ENCODE measurements around the gene PTBP3. TPM values are rescaled to one million over a fixed set of nuclear protein-coding genes. Genes with fewer than 3 reads are reported as not detected.

Gene PTBP3
- total RNA-seq, 1 experiment from 2014 or later = 172 TPM

GRCh38 chr9:112379177-112380101 lies 46.0 kb upstream of the PTBP3 start:
- peaks cover 44% of the 10 kb centered on the region for H3K4me1 ChIP-seq
- POLR2A ChIA-PET = interaction anchor here (0.6 to 2.0 kb wide), 15 partner anchors 13 to 842 kb away, joined by 3 to 10 read pairs (median 4); partner anchors contain the start of genes PTBP3 and SLC31A1
- H3K9me3 ChIP-seq = no peaks in the 10 kb centered on the region
- peak in 1 of 2 experiments; percentile 3 for TF ChIP-seq CTCF (IDR thresholded peaks at IDR 0.05; ENCODE audit: insufficient read depth in 1 of 2, low read depth in 1 of 2, low read length in 1 of 2, severe bottlenecking in 1 of 2, unreplicated experiment in 1 of 2)
- peak overlapping the region; percentile 98 for H3K27ac Mint-ChIP-seq (ENCODE audit: unreplicated experiment)
- peak; percentile 99 for DNase-seq
- H3K36me3 ChIP-seq (ENCODE audit: control insufficient read depth, insufficient read depth, low read length) = no peaks in the 10 kb centered on the region; the same call in none of the 2 replicates
- H3K27me3 Mint-ChIP-seq (ENCODE audit: insufficient read depth, unreplicated experiment) = no peaks in the 10 kb centered on the region
- peak overlapping the region; percentile 99 for H3K4me3 Mint-ChIP-seq (ENCODE audit: unreplicated experiment)
- H3K9me3 Mint-ChIP-seq (ENCODE audit: unreplicated experiment) = peaks cover 8% of the 10 kb centered on the region
- peaks cover 35% of the 10 kb centered on the region for H3K36me3 Mint-ChIP-seq (ENCODE audit: insufficient read depth, unreplicated experiment)
- BruUV-seq (replicated peaks) = TSS peak; percentile 57
- peak overlapping the region; percentile 81 for H3K4me3 ChIP-seq (ENCODE audit: low read depth, low read length)
- H3K27me3 ChIP-seq (replicated peaks; ENCODE audit: control insufficient read depth, insufficient read depth, low read length) = no peaks in the 10 kb centered on the region
- CTCF ChIA-PET = interaction anchor here (0.6 to 1.4 kb wide), 9 partner anchors 35 to 697 kb away, joined by 3 to 7 read pairs (median 3); partner anchors contain the start of genes INIP and PTBP3
- H3K4me1 Mint-ChIP-seq (ENCODE audit: low read depth, unreplicated experiment) = peaks cover 35% of the 10 kb centered on the region
- intact Hi-C loops (cut with micrococcal nuclease; ENCODE audit: unreplicated experiment) = no loop called here

- H3K27me3 ChIP-seq (replicated peaks; ENCODE audit: control insufficient read depth, insufficient read depth, low read length) = no peaks in the 10 kb centered on the region
- ChIA-PET POLR2A (interaction anchor here (0.7 to 2.0 kb wide), 7 partner anchors 32 to 460 kb away, joined by 3 to 10 read pairs (median 5); partner anchors contain the start of gene PTBP3), CTCF (interaction anchor here (1.0 to 1.4 kb wide), 2 partner anchors 45 to 339 kb away, joined by 3 to 7 read pairs; partner anchors contain the start of genes INIP and PTBP3)
- DNase-seq = no peak
- no peak for TF ChIP-seq CTCF (IDR thresholded peaks at IDR 0.05; ENCODE audit: insufficient read depth in 1 of 2, low read depth in 1 of 2, low read length in 1 of 2, severe bottlenecking in 1 of 2, unreplicated experiment in 1 of 2)
- peak overlapping the region; percentile 99 for H3K4me3 Mint-ChIP-seq (ENCODE audit: unreplicated experiment)
- H3K4me1 ChIP-seq = peaks cover 35% of the 10 kb centered on the region
- peak overlapping the region; percentile 98 for H3K27ac Mint-ChIP-seq (ENCODE audit: unreplicated experiment)
- H3K27me3 Mint-ChIP-seq (ENCODE audit: insufficient read depth, unreplicated experiment) = no peaks in the 10 kb centered on the region
- intact Hi-C loops (cut with micrococcal nuclease; ENCODE audit: unreplicated experiment) = no loop called here
- no peaks in the 10 kb centered on the region; the same call in none of the 2 replicates for H3K36me3 ChIP-seq (ENCODE audit: control insufficient read depth, insufficient read depth, low read length)
- no TSS peak for BruUV-seq (replicated peaks)
- H3K4me3 ChIP-seq (ENCODE audit: low read depth, low read length) = peak overlapping the region; percentile 81
- peaks cover 31% of the 10 kb centered on the region for H3K4me1 Mint-ChIP-seq (ENCODE audit: low read depth, unreplicated experiment)
- H3K36me3 Mint-ChIP-seq (ENCODE audit: insufficient read depth, unreplicated experiment) = peaks cover 29% of the 10 kb centered on the region
- H3K9me3 ChIP-seq = no peaks in the 10 kb centered on the region
- peaks cover 8% of the 10 kb centered on the region for H3K9me3 Mint-ChIP-seq (ENCODE audit: unreplicated experiment)
Measured at GRCh38 chr9:112378328-112379176, 45.1 kb upstream of the PTBP3 start.
